PC-3 (cell line): ENCODE results near the gene RBBP5.

ENCODE experiments used
- CTCF ChIP-seq: fragments of 300-600 bp; sonication (generic); conservative IDR thresholded peaks from 2 replicates; pipeline ENCODE4 v1.5.1; 2017; ENCODE audit warnings: antibody characterized with exemption, low read depth, mild to moderate bottlenecking, low read length
- EZH2 ChIP-seq: fragments of 300-600 bp; sonication (generic); IDR thresholded peaks from one replicate; pipeline ENCODE4 v1.6.1; 2017; ENCODE audit warnings: antibody characterized with exemption, mild to moderate bottlenecking, low read length; ENCODE audit not compliant: unreplicated experiment
- EZH2phosphoT487 ChIP-seq: fragments of 300-600 bp; sonication (generic); IDR thresholded peaks from 2 replicates; pipeline ENCODE4 v1.6.1; 2018; ENCODE audit warnings: mild to moderate bottlenecking, antibody characterized with exemption, low read length, borderline replicate concordance

- TF ChIP-seq CTCF (no peak), EZH2 (no peak), EZH2phosphoT487 (no peak)
Measured at GRCh38 chr1:205109269-205109668, 12.5 kb downstream of the RBBP5 start.
